Central memory CD4-positive, alpha-beta T cell (primary cell): Measurements from ENCODE around the gene PRKAG3.
"Not testable (repeated sequence)": the region's sequence is repeated elsewhere in the genome, so short reads cannot be mapped to it uniquely, and the experiment has no call there.

Experiments used
- DNase-seq: peaks from one replicate; pipeline ENCODE4 v3.0.0; 2022

The PRKAG3 gene

DNA sequence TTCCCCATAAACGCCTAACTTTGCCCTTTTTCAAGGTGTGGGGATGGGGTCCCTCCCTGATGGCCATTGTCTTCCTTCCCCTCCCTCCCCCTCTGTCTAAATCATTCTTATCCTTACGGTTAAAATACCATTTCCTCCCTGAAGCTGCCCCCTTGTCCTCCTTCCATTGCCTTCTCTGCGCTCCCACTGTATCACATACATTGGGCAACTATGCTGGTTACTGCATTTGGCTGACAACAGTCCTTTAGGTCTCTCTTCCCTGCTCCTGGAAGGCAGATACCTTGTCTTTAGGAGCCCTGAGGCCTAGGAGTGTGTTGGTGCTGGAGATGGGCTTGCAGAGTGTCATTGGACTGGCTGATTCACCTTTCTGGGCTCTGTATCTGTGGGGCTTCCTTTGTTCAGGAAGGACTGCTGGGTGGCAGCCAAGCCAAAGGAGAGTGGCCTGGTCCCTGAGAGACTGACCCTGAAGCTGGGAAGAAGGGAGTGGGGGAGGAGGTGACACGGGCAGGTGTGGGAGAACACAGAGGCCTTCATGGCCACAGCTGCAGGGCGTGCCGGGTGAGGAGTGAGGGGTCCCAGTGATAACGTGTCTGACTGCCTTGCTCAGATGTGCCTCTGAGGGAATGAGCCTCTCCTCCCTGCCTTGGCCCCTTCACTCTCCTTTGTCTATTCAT, 30.2 kb upstream of the PRKAG3 start:
- DNase-seq = no peak

- no peak for DNase-seq
Observed at GRCh38 chr2:218860950-218861381, 29.4 kb upstream of the PRKAG3 start.

- no peak for DNase-seq
Observed at GRCh38 chr2:218859988-218860831, 28.6 kb upstream of the PRKAG3 start.

- no peak for DNase-seq
Observed at GRCh38 chr2:218859556-218859987, 28.0 kb upstream of the PRKAG3 start, which contains the start of gene WNT6. Gene WNT6, plus strand, starts transcription at chr2:218859805. Its CDS starts 233 bp downstream, at chr2:218860038.

DNA sequence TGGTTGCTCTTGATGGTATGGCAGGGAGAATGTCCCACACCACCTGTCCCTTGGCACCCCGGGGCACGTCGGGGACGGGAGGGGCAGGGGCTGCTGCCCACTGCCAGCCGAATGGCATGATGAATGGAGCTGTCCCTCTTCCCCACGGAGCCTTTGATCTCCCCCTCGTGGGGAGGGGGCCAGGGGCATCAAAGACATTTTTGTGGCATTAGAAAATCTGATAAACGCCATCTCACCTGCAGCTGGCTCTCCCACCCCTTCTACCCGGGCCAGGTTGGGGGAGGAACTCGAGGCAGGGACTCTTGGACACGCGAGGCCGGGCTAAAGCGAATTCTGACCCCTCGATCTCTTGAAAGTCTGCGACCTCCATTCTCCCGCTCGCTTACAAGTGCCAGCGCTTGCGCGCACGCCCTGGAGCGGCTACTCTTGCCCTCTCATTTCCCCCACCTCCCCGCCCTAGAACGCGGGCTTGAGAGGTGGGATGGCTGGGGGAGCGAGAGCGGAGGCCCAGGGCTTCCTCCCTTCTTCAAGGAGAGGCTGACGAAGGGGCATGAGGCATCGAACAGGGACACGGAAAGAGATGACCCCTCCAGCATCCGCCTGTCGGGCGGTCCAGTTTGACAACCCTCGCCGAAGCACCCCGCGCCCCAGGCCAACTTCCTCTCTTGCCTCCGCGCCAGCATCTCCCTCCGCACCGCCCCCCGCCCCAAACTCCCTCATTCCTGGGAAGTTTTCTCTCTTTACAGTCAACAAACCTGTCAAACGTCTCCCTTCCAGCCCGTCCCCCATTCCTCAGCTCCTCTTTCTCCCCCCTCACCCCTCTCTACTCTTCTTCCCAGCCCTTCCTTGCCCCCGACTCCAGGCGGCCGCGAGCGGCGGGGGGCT, 27.3 kb upstream of the PRKAG3 start:
- DNase-seq = no peak

DNA sequence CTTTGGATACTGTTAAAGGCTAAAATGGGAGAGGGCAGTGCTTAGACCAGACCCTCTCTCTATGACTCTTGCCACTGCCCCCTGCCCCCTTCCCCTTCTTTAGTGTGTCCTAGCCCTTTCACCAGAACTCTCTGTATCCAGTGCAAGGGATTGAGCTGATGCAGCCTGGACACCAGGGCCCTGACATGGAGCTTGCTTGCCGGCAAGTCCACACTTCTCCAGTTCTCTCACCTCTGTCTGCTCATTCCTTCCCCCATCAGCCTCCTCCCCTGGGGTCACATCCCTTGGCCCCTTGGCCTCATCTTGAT, 26.5 kb upstream of the PRKAG3 start:
- DNase-seq = no peak

- no peak for DNase-seq
Observed at GRCh38 chr2:218857371-218858137, 26.0 kb upstream of the PRKAG3 start.

- DNase-seq = no peak
Observed at GRCh38 chr2:218856896-218857243, 25.3 kb upstream of the PRKAG3 start.

GRCh38 chr2:218856167-218856895, 24.7 kb upstream of the PRKAG3 start:
- no peak for DNase-seq

- DNase-seq = no peak
Observed at GRCh38 chr2:218855305-218856166, 23.9 kb upstream of the PRKAG3 start.

DNA sequence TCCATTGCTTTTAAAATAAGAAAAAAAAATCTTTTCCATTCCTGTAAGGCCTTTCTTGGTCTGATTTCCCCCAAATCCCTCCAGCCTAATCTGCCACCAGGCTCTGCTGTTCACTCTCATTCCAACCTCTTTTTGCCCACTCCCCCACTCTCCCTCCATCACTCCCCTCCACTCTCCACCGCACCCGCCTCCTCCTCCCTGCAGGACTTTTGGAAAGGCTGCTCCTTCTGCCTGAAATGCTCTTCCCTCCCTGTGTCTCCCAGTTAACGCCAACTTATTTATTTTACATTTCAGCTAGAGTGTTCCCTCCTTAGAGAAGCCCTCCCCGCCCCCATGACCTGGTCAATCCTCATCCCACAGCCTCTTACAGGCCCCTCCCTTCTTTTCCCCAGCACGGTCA, 23.3 kb upstream of the PRKAG3 start:
- DNase-seq = no peak

DNA sequence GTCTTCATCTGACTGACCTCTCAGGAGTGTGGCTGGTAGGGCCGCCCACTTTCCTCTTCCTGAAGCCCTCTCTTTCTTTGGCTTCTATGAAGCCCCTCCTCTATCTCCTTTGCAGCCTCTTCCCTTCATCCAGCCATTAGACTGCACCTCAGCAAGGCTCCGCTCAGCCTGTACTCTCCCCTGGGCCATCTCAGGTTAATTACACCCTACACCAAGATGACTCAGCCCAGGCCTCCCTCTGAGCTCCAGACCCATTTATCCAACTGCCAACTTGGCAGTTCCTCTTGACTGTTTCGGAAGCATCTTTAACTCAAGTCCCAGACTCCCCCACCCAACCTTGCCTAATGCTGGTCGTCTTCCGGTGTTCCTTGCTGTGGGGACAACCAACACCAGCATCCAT, 22.2 kb upstream of the PRKAG3 start:
- no peak for DNase-seq

- DNase-seq = peak; percentile 52
Observed at GRCh38 chr2:218852911-218853667, 21.5 kb upstream of the PRKAG3 start.

DNA sequence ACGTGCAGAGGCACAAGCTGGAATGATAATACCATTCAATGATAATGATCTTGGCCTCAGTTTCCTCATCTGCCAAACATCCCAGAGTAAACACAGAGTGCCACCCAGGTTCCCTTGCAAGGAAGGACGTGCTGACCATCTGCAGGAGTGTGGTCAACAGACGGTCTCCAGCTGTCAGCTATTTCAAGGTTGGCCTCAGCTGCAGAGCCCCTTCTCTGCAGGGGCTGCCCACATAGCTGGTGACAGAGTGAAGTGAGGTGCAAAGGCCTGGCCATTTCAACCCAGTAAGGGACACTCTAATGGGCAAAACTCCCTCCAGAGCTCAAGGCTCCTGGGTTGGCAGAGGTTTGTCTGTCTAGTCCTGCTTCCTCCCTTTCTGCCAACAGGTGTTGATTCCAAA, 19.7 kb upstream of the PRKAG3 start:
- DNase-seq = no peak

GRCh38 chr2:218850796-218851195, 19.2 kb upstream of the PRKAG3 start:
- DNase-seq = no peak

- no peak for DNase-seq
Observed at GRCh38 chr2:218849721-218850120, 18.1 kb upstream of the PRKAG3 start.

- not testable (repeated sequence) for DNase-seq
Observed at GRCh38 chr2:218846963-218847362, 15.4 kb upstream of the PRKAG3 start.

- not testable (repeated sequence) for DNase-seq
Observed at GRCh38 chr2:218844334-218844733, 12.7 kb upstream of the PRKAG3 start.

DNA sequence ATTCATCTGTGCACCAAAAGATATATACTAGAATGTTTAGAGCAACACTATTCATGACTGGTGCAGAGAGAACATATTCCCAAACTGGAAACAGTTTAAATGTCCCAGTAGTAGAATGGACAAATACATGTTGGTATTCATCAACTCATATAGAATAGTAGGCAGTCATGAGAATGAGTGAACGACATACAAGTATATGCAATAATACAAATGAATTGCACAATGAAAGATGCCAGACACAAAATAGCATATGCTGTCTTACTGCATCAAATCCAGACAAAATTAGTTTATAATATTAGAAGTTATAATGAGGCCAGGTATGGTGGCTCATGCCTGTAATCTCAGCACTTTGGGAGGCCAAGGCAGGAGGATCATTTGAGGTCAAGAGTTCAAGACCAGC, 8.3 kb upstream of the PRKAG3 start:
- no peak for DNase-seq

GRCh38 chr2:218839430-218839829, 7.8 kb upstream of the PRKAG3 start:
- DNase-seq = no peak
